ENCODE results near the gene SRCIN1.

Gene SRCIN1

GRCh38 chr17:38600906-38601305 lies 4.8 kb downstream of the SRCIN1 start:
- DNase-seq (ENCODE audit: low read depth in 2 of 2) = no peak

- no peak for DNase-seq (ENCODE audit: low read depth in 2 of 2)
These were observed 5.3 kb downstream of the SRCIN1 start for GRCh38 chr17:38600416-38600815.

- DNase-seq (ENCODE audit: low read depth in 2 of 2) = no peak
These were observed 6.3 kb downstream of the SRCIN1 start for GRCh38 chr17:38599398-38599856.

GRCh38 chr17:38598995-38599394 lies 6.8 kb downstream of the SRCIN1 start:
- DNase-seq (ENCODE audit: low read depth in 2 of 2) = no peak

GRCh38 chr17:38598536-38598935 lies 7.2 kb downstream of the SRCIN1 start:
- DNase-seq (ENCODE audit: low read depth in 2 of 2) = no peak

DNA sequence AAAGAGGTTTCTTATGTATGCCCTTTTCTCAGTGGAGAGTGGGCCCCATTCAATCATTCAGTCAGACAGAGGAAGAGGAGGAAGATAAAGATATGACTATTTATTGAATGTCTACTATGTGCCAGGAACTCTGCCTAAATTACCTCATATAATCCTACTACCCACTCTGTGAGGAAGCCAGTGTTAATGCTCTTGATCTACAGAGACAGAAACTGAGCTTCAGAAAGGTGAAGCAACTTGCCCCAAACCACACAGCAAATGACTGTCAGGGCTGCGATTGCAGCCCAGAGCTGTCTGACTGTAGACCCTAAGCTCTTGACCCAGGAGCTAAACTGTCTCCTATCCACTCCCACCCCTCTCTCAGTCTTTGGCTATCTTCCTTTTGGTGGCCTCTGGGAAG lies 8.4 kb downstream of the SRCIN1 start:
- no peak for DNase-seq (ENCODE audit: low read depth in 2 of 2)

DNA sequence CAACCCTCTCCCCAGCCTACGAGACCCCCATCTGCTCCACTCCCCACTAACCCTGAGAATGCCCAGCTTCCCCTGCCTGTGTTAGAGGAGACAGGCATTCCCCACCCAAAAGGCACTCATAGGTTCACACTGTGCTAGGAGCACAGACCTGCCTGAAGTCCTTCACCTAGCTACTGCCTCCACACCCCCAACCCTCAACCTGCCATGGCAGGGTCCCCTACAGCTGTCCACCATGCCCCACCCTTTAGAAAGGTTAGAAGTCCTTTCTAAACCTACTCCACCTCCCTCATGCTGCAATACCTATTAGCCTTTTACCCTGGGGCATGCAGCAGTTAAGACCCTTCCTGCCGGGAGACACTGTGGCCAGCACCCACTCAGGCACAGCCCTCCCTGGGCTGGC lies 9.1 kb downstream of the SRCIN1 start:
- DNase-seq (ENCODE audit: low read depth in 2 of 2) = no peak

- no peak for DNase-seq (ENCODE audit: low read depth in 2 of 2)
These were observed 9.9 kb downstream of the SRCIN1 start for GRCh38 chr17:38595892-38596291.

GRCh38 chr17:38594152-38594551 lies 11.6 kb downstream of the SRCIN1 start:
- DNase-seq (ENCODE audit: low read depth in 2 of 2) = no peak

- no peak for DNase-seq (ENCODE audit: low read depth in 2 of 2)
These were observed 13.3 kb downstream of the SRCIN1 start for GRCh38 chr17:38592487-38592886.

DNA sequence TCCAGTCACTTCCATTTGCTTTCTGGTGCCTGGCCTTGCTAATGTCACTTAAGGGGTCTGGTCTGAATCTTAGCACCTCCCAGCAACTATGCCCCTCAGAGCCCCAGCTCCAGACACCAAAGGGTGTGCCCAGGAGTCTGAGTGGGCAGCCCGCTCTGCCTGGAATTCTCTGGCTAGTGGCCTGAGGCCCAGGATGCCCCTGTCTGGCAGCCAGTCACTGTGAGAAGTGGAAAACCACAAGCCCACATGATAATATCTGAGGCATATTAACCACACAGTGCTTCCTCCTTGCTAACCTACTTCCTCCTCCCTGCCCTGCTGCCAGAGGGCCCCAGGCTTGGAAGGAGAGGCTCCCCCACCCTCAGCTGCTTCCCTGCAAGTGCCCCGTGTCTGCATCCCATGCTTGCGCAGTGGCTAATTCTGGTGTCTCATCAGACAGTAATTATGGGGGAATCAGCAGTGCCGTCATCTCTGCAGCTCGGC lies 14.0 kb downstream of the SRCIN1 start:
- DNase-seq (ENCODE audit: low read depth in 2 of 2) = no peak

GRCh38 chr17:38590988-38591758 lies 14.6 kb downstream of the SRCIN1 start:
- no peak for DNase-seq (ENCODE audit: low read depth in 2 of 2)

- DNase-seq (ENCODE audit: low read depth in 2 of 2) = no peak
These were observed 16.2 kb downstream of the SRCIN1 start for GRCh38 chr17:38589462-38590114.

- DNase-seq (ENCODE audit: low read depth in 2 of 2) = no peak
These were observed 17.0 kb downstream of the SRCIN1 start for GRCh38 chr17:38588788-38589174.

DNA sequence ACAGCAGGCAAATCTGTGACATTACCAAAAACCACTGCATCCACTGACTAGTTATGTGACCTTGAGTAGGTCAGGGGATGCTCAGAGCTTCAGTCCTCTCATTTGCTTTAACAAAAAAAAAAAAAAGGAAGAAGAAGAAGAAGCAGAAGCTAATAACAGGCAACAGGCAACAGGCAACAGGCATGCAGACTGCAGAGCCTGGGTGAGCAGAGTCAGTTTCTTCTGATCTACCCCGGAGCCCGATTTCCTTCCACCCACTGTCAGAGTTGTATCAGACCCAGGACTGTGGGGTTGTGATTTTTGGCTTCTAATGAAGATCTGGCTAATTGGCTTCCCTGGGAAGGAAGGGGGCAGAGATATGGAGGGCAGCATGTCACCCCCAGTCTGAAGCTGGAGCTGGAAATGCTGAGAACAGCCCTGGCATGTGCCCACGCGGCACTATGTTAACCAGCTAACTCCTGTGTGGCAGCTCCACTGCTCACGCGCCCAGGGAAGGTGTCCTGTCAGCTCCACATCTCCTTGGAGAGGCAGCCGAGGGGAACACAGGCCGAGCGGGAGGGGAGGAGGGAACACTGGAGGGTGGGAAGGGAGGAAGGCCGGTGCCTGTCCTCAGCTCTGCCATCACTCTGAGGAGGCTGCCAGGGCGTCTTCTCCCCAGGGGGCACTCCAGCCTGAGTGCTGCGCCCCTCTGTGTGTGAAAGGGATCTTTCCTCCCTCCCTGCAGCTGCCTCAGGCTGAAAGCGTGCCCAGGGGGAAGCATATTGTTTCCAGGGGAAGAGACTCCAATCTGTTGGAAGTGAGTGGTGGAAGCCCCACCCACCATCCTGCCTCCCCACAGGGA lies 17.6 kb downstream of the SRCIN1 start:
- DNase-seq (ENCODE audit: low read depth in 2 of 2) = no peak

DNA sequence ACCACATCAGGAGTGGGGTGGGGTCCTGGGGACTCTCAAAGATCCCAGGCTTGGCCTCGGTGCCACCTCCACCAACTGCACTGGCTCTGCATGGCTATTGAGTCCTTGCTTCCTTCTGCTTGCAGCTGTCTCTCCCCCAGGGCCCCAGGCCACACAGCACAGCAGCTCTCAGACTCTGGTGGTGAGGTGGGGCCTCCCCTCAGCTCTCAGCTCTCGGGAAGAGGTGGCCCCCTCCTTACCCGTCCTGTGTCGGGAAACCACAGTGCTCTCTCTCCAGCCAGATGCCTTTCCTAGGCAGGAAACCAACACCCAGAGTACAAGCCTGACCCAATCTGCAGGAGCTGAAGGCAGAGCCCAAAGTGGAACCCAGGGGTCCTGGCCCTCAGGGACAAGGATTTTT lies 18.5 kb downstream of the SRCIN1 start:
- DNase-seq (ENCODE audit: low read depth in 2 of 2) = no peak

- DNase-seq (ENCODE audit: low read depth in 2 of 2) = no peak
These were observed 19.0 kb downstream of the SRCIN1 start for GRCh38 chr17:38586788-38587187.

DNA sequence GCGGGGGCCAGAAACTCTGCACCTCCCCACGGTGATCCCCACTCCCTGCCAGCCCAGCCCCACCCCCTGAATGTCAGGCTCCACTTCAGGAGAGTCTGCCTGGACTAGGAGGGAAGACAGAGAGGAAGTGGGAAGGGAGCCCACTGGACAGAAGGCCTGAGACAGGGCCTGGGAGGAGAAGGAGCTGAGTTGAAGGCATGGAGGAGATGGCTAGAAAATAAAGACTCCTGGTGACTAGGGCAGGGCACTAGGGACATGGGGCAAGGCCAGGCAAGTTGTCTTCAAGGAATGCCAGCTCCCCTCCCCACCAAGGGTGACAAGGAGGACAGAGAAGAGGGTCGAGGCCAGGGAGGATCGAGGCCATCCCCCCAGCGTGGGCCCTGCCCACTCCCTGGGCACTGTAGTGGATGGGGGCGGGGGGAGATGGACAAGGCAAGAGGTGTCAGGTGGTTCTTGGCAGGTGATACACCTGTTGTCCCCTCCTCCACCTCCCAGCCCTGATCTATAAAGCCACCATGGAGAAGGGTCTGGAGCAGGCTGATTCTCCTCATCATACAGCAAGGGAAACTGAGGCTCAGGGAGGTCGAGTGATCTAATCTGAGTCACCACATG lies 19.7 kb downstream of the SRCIN1 start:
- no peak for DNase-seq (ENCODE audit: low read depth in 2 of 2)

DNA sequence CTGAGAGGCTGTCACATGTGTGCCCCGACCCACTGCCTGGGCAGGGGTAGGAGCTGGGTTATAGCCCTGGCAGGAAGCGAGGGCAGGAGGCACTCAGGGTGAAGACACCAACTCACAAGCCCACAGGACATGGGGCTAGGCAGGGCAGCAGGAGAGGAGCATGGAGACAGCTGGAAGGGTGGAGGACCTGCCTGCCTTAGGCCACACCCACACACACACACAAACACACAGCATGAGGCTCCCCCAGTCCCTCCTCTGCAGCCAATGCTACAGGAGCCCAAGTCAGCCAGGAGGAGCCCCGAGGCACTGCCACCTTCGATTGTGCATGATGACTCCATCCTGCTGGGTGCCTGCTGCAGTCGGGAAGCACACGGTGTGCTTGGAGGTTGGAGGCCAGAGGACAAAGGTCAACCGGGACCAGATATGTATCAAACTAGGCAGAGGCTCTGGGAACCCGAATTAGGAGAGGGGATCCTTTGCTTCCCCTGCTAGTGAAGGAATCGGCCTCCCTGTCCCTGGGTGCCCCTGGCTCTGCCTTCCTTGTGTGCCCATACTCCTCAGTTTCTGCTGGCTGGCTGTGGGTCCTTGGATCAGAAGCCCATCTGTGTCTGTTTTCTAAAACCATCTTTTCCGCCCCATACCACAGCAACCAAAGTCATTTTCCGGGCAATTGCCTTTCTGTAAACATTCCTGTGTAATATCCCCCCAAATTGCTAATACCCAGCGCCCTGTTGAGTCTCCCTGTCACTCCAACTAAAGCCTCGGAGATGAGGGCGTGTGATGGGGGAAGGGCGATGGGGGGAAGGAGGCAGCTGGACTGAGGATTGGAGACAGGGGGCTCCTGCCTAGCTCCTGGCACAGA lies 20.5 kb downstream of the SRCIN1 start:
- DNase-seq (ENCODE audit: low read depth in 2 of 2) = no peak

- DNase-seq (ENCODE audit: low read depth in 2 of 2) = peak in 1 of 2 donors; percentile 29
These were observed 21.3 kb downstream of the SRCIN1 start for GRCh38 chr17:38584350-38584925.
